SIG-M5 treated with dmso at 0.1 percent for 504 hours (cell line): ENCODE data around the gene STK39.

Source experiments
- DNase-seq: peaks from one replicate; lab custom pipeline; 2025; ENCODE audit not compliant: unreplicated experiment; lab: John Stamatoyannopoulos, UW

Gene STK39

DNA sequence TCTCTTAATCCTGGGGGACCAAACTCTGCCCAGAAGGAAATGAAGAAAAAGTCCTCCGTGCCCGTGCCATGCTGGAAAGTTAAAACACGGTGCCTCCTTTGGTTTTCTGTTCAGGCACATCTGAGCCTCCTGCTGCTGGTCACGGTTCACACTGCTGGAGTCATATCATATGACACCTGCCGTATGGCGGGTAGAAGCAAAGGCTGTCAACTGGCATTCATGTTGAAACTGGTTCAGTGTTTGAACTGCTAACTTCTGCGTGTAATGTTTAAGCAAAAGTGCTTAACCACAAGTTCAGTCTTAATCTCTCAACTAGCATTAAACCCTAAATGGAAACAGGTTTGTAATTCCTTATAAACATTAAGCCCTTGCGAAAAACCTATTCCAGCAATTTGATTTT lies 3.1 kb downstream of the STK39 start:
- no peak for DNase-seq

DNA sequence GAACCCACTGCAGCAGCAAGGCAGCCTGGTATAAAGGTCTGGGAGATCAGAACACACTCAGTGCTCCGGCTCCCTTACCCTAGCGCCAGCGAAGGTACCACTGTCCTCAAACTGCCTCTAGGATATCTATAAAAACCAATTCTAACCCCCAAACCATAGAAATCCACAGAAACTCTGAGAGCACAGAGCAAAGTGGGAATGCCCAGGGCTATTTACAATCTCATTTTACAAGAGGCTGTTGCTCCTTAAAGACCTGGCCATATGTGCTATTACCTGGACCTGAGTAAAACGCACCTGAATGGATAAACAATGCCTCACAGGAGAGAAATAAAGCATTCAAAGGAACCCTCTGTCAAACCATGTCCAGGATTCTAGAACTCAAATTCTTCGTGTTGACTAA lies 4.3 kb downstream of the STK39 start:
- no peak for DNase-seq

DNA sequence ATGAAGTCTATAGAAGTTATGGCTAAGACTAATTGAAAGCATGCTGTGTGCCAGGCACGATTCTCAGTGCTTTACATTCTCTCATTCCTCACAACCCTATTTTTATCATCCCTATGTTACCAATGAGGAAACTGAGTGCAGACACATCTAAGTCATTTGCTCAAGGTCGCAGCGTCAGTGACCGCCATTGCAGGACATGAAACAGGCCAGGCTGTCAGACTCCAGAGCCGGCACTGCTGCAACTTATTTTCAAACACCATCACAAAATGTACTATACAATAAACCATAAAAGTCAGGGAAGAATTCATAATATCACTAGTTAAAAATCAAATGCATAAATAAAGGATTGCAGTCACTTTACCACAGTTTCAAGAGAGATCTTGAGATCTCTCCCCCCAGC lies 5.6 kb downstream of the STK39 start:
- no peak for DNase-seq

DNA sequence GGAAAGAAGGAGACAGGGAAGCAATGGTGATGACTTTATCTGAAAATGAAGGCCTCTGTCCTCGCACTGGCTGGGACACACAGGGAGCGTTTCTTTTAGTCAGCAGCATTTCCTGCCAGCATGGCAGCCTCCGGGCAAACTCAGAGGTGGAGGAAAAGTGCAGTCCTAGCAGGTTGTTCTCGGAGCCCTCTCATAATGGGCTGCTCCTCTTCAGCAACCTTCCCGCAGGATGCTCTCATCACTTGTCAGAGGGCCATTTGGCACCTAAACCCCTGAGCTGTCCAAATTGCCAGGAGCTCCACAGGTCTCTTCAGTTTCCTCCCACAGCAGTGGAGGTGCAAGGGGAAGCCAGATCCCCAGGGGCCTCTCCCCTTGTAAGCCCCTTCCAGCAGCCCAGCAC lies 6.2 kb downstream of the STK39 start:
- DNase-seq, result no peak

DNA sequence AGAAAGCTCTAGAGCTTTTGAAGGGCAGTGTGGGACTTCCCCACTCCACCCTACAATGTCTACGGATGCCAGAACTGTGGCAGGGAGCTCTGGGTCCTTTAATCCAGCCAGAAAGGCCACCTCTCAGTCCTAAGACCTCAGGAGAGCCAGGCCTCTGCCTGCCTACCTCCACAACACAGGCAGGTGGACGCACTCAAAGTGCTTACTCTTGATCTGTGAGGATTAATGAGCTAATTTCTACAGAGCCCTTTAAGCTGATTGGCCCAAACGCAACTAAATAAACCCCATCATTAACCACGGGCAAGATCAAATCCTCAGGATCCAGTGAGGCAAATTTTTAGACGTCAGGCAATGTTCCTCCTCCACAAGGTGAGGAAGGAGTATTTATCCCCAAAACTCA lies 8.1 kb downstream of the STK39 start:
- DNase-seq, result no peak

DNA sequence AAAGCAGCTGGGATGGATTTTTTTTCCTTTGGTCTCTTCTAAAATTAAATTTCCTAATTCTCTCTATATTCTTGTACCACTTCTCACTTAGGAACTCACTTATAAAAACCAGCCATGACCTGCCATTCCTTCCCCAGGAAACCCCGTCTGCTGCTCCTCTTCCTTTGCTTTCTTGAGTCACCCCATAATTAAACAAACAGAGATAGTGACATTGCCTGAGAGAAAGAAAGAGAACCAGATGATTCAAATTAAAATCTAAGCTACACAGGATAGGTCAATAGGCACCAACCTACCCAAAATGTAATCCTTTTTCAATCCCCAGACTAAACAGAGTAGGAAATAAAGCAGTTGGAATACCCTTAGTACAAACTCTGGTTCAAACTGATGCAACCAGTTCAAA lies 9.7 kb downstream of the STK39 start:
- DNase-seq, result no peak

DNA sequence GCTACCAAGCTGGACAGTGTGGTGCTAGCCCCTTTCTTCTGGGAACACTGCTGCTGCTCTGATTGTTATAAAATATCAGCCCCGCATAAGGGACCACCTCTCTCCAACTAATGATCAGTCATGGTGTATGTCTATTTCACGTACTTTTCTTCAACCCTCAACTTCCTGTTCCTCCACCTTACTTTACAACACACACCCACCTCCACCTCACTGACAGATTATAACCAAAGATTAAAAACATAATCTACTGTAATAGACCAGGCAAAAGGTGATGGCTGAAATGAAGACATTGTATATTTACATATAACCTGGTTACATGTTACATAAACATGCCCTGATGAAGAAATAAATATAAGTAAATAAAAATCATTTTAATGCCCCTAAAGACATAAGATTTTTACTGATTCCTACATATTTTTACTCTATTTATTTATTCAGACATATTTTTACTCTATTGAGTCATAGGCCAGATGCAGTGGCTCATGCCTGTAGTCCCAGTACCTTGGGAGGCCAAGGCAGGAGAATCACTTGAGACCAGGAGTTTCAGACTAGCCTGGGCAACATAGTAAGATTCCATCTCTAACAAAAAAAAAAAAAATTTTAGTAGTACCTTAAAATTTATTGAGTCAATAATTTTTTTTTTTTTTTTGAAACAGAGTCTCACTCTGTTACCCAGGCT lies 12.8 kb downstream of the STK39 start:
- DNase-seq, result no peak

DNA sequence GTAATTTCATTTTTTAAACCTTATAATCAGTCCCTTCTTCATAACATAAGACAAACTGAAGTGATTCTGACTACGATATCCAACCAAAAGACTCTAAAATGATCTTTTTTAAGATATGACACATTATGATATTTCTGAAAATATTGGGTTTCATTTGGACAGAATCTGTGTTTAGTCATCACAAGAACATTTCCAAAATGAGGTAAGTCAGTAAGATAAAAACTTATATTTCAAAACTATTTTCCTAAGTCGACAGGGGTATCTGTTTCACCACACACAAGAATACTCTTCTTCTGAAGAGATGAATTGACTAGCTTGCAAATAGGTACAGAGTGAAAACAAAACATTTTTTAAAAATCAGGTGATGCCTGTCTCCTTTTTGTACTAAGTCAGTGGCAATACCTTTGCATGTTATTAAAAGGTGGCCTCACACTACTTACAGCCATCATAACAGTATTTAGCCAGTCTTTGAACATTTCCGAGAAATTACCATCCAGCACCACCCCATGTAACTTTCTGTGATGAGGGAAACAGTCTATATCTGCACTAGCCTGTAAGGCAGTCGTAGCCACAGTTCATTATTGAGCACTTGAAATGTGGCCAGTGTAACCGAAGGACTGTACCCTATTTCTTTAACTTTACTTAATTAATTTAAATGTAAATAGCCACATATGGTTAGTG lies 13.5 kb downstream of the STK39 start:
- no peak for DNase-seq

DNA sequence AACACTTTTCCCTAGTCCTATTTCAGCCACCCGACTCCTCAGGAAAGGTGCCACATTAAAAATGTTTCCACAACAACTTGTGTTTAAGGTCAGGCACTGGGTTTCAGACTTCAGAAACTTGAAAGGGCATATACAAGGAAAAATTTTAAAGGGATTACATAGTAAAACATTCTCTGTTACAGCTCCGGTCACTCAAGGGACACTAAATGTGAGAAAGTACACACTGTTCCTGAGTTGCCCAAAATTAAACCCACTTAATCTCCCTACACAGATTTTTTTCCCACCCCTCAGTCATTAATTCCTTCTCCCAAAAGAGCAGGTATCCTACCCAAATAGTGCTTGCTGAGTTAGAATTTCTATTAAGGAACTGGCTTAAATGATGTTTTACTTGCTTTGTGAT lies 14.2 kb downstream of the STK39 start:
- DNase-seq, result no peak

DNA sequence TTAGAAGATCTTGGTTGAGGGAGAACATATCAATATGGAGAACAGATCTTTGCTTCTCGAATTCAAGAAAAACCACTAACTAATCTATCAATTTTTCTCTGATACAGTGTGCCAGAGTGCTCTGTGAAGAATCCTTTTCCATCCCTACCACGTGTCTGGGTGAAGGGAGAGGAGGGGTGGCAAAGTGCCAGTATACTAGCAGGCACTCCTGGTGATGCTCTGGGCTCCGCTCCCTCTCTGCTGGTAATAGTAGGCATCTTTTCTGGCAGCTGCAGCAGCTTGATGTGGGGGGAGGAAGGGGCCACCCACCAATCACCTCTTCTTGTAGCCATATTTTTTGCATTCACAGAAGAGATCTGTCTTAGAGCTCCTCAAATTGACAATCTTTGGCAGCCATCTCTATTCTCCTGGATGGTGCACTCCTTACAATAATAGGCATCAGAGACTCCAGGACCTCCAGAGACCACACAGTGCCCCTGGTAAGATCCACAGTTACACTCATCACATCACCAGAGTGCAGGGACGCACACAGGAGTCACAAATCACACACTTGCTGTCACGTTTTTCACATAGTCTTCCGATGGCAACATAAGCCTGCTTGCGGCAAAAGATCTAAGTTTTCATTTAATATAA lies 15.7 kb downstream of the STK39 start:
- no peak for DNase-seq

DNA sequence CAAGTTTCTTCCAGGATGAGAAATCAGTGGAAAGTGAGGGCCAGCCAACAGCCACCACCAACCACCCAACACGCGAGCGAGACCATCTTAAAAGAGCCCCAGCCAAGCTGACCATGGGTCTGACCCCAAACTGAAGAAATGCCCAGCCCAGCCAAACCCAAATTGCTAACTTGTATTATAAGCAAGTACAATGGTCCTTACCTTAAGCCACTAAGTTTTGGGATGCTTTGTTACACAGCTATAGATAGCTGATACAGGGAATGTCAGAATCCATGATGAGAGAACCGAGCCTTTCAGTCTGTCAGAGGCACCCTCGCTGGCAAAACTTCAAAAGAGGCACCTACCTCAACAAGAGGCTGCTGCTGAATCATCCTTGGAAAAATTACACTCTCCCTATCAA lies 17.0 kb downstream of the STK39 start:
- no peak for DNase-seq

DNA sequence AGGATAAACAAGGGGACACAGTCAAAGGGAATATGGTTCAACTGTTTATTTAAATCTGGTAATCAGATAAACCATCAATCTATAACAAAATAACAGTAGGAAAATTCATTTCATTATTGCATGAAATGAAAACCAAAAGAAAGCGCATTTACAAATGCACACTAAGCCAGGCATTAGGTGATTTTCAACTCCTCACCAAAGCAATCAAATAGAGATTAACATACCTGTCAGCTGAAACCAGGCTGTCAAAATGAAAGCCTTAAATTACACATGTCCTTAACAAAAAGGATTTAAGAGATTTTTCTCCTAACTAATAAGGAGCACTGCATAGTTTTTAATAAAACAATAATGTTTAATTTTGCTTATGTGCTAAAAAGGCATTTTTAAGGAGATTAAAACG lies 23.0 kb downstream of the STK39 start:
- no peak for DNase-seq

DNA sequence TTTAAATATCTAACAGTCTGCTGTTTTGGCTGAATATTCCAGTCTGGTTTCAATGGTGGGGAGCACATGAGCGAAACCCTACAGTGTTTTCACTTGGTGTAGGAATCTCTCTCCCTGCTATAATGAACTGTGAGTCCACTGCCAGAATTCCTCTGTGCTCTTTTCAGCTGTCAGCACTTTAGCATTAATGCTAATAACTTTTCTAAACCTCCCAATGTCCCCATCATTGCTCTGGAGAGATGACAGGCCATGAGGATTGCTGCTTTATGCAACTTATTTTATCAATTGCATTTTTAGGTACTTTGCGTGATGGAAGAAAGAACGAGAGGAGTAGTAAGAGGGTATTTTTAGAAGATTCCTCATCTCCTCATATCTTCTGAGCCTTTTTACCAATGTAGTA lies 25.3 kb downstream of the STK39 start:
- no peak for DNase-seq

DNA sequence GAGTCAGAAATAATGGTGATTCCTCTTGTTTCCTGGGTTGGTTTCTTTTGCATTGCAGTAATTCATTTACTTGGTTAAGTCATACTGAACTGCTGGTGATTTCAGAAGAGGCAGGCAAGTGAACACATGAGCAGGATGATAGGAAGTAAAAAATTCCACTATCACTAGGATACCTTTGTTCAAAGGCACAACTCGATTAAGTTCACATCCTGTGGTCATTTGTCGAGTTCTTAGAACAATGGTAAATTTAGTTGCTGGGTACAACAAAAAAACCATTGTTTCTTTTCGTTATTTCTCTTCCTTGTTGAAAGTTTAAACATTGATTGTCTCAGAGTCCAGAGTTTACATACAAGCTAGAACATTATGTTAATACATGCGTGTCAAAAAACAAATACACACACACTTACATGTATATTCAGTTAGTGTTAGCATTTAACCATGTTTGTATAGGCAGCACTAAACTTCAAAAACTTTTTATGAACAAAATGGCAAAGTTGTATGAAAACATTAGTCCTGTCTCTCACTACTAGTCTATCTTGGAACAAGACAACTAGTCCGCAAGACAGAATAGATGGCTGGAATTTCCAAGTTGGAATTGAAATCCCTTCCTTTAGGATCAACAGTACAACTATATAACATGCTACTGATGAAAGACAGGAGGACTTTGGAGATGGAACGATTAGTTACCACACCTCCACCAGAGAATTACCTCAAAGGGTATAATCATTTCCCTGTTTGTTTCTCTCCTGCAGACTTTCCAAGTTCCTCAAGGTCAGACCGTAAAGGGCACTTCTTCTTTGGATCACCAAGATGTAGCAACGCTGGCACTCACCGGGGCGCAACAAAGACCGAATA lies 26.2 kb downstream of the STK39 start:
- no peak for DNase-seq

DNA sequence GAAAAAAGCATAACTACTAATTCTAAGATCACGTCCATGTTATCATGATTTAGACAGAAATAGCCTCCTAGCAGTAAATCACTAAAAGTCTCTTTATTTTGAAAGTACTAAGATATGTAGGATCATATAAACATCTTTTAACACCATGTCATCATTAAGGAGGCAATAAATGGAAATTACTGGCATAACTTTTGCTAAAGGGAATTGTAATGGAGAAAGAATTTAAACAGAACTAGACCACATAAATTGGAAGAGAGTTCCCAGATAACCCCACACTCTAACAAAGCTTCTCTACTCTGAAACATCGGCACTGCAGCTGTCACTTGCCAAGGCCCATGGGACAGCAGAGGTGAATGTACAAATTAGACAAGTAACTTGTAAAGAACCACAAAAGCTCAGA lies 29.5 kb downstream of the STK39 start:
- no peak for DNase-seq

DNA sequence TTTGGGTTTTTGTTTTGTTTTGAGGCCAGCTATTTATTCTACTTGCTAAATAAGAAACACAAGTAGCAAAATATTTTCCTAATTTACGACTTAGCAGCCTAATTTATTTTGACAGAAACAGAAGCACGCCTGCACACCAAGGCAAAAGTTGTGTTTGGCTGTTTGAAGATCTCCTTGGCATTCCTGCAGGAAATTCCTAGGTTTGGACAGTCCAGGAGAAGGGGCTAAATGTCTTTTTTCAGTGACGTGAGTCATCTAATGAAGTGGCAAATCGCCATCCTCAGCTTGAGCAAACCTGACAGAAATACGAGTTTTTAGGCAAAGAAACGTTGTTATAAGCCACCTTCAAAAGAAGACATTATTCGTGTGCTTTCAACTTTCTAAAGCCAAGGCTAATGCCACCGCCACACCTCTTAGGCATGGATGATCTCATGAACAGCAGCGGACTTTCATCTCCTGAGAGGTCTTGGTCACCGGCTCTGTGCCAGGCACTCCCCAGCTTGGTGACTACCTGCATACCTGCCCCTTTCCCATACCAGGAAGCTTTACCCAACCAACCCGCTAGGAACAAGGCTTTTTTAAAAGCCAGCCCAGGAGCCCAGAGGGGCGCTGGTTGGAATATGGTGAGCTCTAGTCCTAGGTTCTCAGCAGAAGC lies 30.9 kb downstream of the STK39 start:
- no peak for DNase-seq

DNA sequence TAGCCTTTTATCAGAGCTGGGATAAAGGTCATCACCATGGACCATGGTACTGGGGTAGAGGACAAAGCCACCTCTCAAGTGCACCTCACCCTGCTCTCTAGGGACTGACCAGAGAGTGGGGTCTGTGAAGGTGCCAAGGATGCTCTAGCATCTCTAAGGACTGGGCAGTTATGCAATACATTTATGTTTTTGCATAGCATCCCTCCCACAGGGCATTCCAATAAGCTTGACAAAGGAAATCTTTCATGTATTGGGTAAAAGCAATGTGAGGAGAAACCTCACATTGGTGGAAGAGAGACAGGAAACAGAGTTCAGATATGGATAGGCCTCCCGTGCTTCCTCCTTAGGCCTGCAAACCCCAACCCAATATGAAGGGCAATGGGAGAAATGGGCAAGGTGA lies 31.6 kb downstream of the STK39 start:
- DNase-seq, result no peak

DNA sequence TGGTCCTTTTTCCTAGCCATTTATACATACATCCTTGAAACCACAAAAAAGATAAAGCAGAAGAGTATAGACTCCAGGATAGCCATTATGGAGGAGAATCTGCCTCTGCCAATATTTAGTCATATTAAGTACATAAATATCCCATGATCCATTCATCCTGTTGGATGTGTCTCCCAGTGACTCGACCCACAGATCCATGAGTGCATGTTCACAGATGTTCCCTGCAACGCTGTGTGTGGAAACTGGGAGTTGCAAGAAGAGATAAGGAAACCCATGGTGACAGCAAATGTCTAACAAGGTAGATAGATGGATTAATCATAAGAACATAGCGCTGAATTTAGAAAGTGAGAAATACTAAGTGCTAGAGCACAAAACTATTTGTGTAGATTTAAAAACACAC lies 34.5 kb downstream of the STK39 start:
- DNase-seq, result no peak

DNA sequence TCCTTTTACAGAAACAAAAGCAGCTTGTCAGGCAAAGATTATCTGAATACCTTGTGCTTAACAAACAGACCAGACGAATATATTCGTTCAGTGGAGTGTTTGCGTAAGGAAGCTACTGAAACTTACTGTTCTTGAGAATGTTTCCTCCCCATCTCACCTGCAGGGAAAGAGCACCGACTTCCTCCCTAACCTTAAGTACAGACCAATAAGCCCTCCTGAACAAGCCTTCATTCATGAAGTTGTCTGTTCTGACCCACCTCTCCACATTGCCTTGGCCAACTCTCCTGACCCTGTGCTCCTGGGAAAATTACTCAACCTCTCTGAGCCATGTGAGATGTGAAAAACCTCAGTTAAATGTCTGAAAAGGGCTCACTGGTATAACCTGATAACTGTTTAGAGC lies 35.2 kb downstream of the STK39 start:
- no peak for DNase-seq

DNA sequence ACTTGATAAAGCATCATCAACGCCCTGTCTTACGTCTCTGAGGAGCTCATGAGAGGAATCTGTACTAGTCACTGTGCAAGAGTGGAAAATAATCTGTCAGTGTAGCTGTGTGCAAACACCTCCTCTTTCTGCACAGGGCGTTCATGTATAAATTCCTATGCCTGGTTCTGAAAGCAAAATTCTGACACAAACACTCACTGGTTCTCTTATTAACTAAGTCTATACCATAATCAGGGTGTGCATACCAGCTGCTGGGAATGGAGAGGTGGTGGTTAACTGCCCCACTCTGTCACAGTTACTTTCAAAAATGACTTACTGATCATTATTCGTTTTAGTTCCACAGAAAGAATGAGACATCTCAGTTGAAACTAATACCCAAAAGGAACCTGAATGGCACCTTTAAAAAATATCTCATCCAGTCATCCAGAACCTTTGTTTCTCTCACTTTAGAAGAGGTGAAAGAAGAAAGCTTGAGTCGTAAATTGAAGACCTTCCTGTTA lies 35.7 kb downstream of the STK39 start:
- DNase-seq, result no peak
